Measurements from ENCODE around the gene MATN4.

Gene MATN4

GRCh38 chr20:45257161-45257560 lies 50.9 kb downstream of the MATN4 start:
- no peaks in the 10 kb centered on the region for H3K9me3 ChIP-seq
- no peak overlapping the region for H3K4me3 ChIP-seq
- in situ Hi-C loops (cut with MboI; ENCODE audit: low sequenced_read_pairs) = no loop called here
- peaks cover 25% of the 10 kb centered on the region for H3K27me3 ChIP-seq (ENCODE audit: low read depth)
- no peaks in the 10 kb centered on the region for H3K4me1 ChIP-seq
- no peak for DNase-seq (ENCODE audit: low spot score in 2 of 2)
- H3K36me3 ChIP-seq (replicated peaks) = no peaks in the 10 kb centered on the region

- Histone ChIP-seq H3K36me3 (replicated peaks) (no peaks in the 10 kb centered on the region), H3K4me1 (no peaks in the 10 kb centered on the region), H3K27me3 (ENCODE audit: low read depth) (peaks cover 42% of the 10 kb centered on the region), H3K4me3 (no peak within 1 kb of the TSS), H3K9me3 (no peaks in the 10 kb centered on the region)
- no peak for DNase-seq (ENCODE audit: low spot score in 2 of 2)
- in situ Hi-C loops (cut with MboI; ENCODE audit: low sequenced_read_pairs) = no loop called here
Observed at GRCh38 chr20:45254383-45255262, 53.5 kb downstream of the MATN4 start, which contains the start of gene SLPI. SLPI (minus strand) TSS chr20:45254564; CDS start chr20:45254543, 21 bp downstream.

- Histone ChIP-seq H3K4me1 (no peaks in the 10 kb centered on the region), H3K4me3 (no peak overlapping the region), H3K9me3 (no peaks in the 10 kb centered on the region), H3K36me3 (replicated peaks) (no peaks in the 10 kb centered on the region), H3K27me3 (ENCODE audit: low read depth) (peaks cover 46% of the 10 kb centered on the region)
- in situ Hi-C loops (cut with MboI; ENCODE audit: low sequenced_read_pairs) = no loop called here
- DNase-seq (ENCODE audit: low spot score in 2 of 2) = no peak
Observed at GRCh38 chr20:45253261-45253660, 54.8 kb downstream of the MATN4 start.

- H3K36me3 ChIP-seq (replicated peaks) = no peaks in the 10 kb centered on the region
- in situ Hi-C loops (cut with MboI; ENCODE audit: low sequenced_read_pairs) = no loop called here
Observed at GRCh38 chr20:45251884-45252560, 56.1 kb downstream of the MATN4 start.

GRCh38 chr20:45248609-45249008 lies 59.5 kb downstream of the MATN4 start:
- H3K9me3 ChIP-seq = no peaks in the 10 kb centered on the region
- no peak overlapping the region for H3K4me3 ChIP-seq
- no peaks in the 10 kb centered on the region for H3K36me3 ChIP-seq (replicated peaks)
- in situ Hi-C loops (cut with MboI; ENCODE audit: low sequenced_read_pairs) = no loop called here
- H3K4me1 ChIP-seq = peaks cover 10% of the 10 kb centered on the region
- peaks cover 45% of the 10 kb centered on the region for H3K27me3 ChIP-seq (ENCODE audit: low read depth)
- DNase-seq (ENCODE audit: low spot score in 2 of 2) = no peak

More at GRCh38 chr20:45251884-45252560, 56.1 kb downstream of the MATN4 start:
- no peak for DNase-seq (ENCODE audit: low spot score in 2 of 2)
- Histone ChIP-seq H3K9me3 (no peaks in the 10 kb centered on the region), H3K4me3 (no peak overlapping the region), H3K27me3 (ENCODE audit: low read depth) (peaks cover 56% of the 10 kb centered on the region), H3K4me1 (no peaks in the 10 kb centered on the region)

- no peaks in the 10 kb centered on the region for H3K36me3 ChIP-seq (replicated peaks)
- H3K27me3 ChIP-seq (ENCODE audit: low read depth) = peaks cover 45% of the 10 kb centered on the region
- no peak overlapping the region for H3K4me3 ChIP-seq
- DNase-seq (ENCODE audit: low spot score in 2 of 2) = no peak
- H3K4me1 ChIP-seq = peaks cover 10% of the 10 kb centered on the region
- H3K9me3 ChIP-seq = no peaks in the 10 kb centered on the region
- in situ Hi-C loops (cut with MboI; ENCODE audit: low sequenced_read_pairs) = no loop called here
Observed at GRCh38 chr20:45247865-45248264, 60.2 kb downstream of the MATN4 start.

- in situ Hi-C loops (cut with MboI; ENCODE audit: low sequenced_read_pairs) = no loop called here
Observed at GRCh38 chr20:45246109-45246508, 62.0 kb downstream of the MATN4 start.

More at GRCh38 chr20:45246109-45246508, 62.0 kb downstream of the MATN4 start:
- H3K27me3 ChIP-seq (ENCODE audit: low read depth) = peaks cover 46% of the 10 kb centered on the region
- H3K9me3 ChIP-seq = no peaks in the 10 kb centered on the region
- H3K36me3 ChIP-seq (replicated peaks) = no peaks in the 10 kb centered on the region
- DNase-seq (ENCODE audit: low spot score in 2 of 2) = no peak
- no peak overlapping the region for H3K4me3 ChIP-seq
- peaks cover 10% of the 10 kb centered on the region for H3K4me1 ChIP-seq

All from HAP-1 (cell line).